ENCODE data around the gene LARGE1.

The LARGE1 gene

GRCh38 chr22:33350491-33350890 lies 569.8 kb downstream of the LARGE1 start:
- no peak for DNase-seq (ENCODE audit: low read depth)
- H3K4me3 ChIP-seq (ENCODE audit: low read length), result no peak overlapping the region
- TF ChIP-seq CTCF (IDR thresholded peaks at IDR 0.05; ENCODE audit: insufficient read depth, low read depth, low read length, missing control alignments), result no peak

GRCh38 chr22:33347002-33347401 lies 573.3 kb downstream of the LARGE1 start:
- TF ChIP-seq CTCF (IDR thresholded peaks at IDR 0.05; ENCODE audit: insufficient read depth, low read depth, low read length, missing control alignments), result no peak
- no peak for DNase-seq (ENCODE audit: low read depth)
- no peak overlapping the region for H3K4me3 ChIP-seq (ENCODE audit: low read length)

GRCh38 chr22:33341611-33342010 lies 578.7 kb downstream of the LARGE1 start:
- H3K4me3 ChIP-seq (ENCODE audit: low read length), result no peak overlapping the region
- TF ChIP-seq CTCF (IDR thresholded peaks at IDR 0.05; ENCODE audit: insufficient read depth, low read depth, low read length, missing control alignments), result no peak
- no peak for DNase-seq (ENCODE audit: low read depth)

- TF ChIP-seq CTCF (IDR thresholded peaks at IDR 0.05; ENCODE audit: insufficient read depth, low read depth, low read length, missing control alignments), result no peak
- H3K4me3 ChIP-seq (ENCODE audit: low read length), result no peak overlapping the region
- DNase-seq (ENCODE audit: low read depth), result no peak
Observed at GRCh38 chr22:33337524-33337923, 582.8 kb downstream of the LARGE1 start.

GRCh38 chr22:33335611-33336279 lies 584.5 kb downstream of the LARGE1 start:
- TF ChIP-seq CTCF (IDR thresholded peaks at IDR 0.05; ENCODE audit: insufficient read depth, low read depth, low read length, missing control alignments), result no peak
- no peak for DNase-seq (ENCODE audit: low read depth)

GRCh38 chr22:33332538-33332937 lies 587.7 kb downstream of the LARGE1 start:
- DNase-seq (ENCODE audit: low read depth), result no peak

More at GRCh38 chr22:33335611-33336279, 584.5 kb downstream of the LARGE1 start:
- no peak overlapping the region for H3K4me3 ChIP-seq (ENCODE audit: low read length)

More at GRCh38 chr22:33332538-33332937, 587.7 kb downstream of the LARGE1 start:
- H3K4me3 ChIP-seq (ENCODE audit: low read length), result no peak overlapping the region
- no peak for TF ChIP-seq CTCF (IDR thresholded peaks at IDR 0.05; ENCODE audit: insufficient read depth, low read depth, low read length, missing control alignments)

All from epithelial cell of esophagus (primary cell).